NCI-H1930 (cell line): Measurements from ENCODE around the gene IQCK.

ENCODE experiments used
- DNase-seq, 2 experiments: peaks; one replicate each; lab custom pipeline; 2025; lab: John Stamatoyannopoulos, UW

Gene IQCK

GRCh38 chr16:19717314-19717713 lies 757 bp upstream of the IQCK start:
- DNase-seq = no peak

DNA sequence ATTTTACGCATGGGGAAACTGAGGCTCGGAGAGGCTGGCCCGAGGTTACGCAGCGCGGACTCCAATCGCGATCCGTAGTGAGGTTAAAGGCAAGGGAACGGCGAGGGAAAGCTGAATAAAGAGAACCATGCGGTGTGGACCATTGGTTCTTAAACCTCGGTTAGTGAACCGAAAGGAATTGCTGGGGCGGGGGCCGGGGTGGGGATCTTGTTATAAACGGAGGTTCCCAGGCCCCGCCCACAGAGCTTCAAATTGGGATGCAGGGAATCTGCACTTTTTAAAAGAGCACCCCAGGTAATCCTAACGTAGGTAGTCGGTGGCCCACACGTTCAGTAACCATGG lies 524 bp downstream of the IQCK start:
- DNase-seq = no peak

GRCh38 chr16:19722269-19722952 lies 4.3 kb downstream of the IQCK start:
- no peak for DNase-seq

DNA sequence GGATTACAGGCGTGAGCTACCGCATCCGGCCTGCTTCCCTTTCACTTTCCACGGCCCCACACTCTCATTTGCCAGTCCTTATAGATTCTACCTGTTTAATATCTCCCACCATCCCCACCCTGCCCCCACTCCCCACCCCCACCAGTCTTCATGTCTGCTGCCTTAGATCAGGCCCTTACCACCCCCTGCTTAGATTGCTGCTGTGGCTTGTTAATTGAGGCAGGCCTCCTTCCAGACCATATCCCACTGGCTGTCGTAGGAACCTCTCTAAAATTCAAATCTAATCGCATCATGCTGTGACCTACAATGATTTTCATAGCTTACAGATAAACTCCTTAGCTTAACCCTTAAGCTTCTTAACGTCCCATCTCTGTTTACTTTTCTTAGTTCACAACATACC lies 4.9 kb downstream of the IQCK start:
- no peak for DNase-seq

DNA sequence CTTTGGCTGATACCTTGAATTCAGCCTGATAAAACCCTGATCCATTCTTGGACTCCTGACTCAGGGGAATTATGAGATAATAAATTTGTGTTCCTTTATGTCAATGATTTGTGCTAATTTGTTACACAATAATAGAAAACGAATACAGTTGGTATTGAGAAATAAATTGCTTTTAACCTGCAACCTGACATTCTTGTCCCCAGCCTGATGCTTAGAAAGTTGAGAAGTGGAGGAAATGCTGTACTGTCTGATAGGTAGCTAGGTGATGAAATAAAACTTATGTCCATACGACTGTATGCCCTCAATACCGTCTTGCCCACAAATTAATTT lies 10.5 kb downstream of the IQCK start:
- DNase-seq = no peak

GRCh38 chr16:19733551-19733950 lies 15.5 kb downstream of the IQCK start:
- DNase-seq = no peak

DNA sequence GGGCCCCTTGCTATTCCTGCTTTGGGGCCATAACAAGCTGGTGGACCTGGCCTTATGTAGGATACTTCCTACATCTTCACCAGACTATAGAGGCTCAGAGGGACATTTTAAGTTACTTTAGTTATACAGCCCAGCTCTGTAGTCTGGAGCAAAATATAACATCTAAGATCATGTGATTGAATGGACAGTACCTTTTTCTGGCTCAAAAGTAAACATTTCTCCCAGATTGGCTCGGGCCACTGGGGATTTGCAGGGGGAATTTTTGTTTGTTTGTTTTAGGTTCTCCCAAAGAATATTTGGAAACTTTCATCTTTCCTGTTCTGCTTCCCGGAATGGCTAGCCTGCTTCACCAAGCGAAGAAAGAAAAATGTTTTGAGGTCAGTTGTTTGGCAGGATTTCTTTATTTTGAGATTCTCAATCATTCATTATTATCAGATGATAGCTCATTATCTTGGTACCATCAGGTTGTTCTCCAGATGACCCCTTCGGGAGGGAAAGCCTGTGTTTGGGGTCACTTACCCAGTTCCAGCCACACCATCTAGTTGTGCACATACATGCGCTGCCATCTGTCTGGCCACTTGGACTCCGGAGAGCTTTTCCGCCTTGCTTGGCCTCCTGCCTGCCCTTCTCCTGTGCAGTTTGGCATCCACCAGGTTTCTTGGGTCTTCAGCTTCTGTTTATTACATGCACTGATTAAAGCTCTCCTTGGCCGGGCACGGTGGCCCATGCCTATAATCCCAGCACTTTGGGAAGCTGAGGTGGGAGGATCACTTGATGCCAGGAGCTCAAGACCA lies 17.2 kb downstream of the IQCK start:
- DNase-seq = no peak

- no peak for DNase-seq
Observed at GRCh38 chr16:19737306-19738038, 19.4 kb downstream of the IQCK start.

- no peak for DNase-seq
Observed at GRCh38 chr16:19741354-19741753, 23.3 kb downstream of the IQCK start.

DNA sequence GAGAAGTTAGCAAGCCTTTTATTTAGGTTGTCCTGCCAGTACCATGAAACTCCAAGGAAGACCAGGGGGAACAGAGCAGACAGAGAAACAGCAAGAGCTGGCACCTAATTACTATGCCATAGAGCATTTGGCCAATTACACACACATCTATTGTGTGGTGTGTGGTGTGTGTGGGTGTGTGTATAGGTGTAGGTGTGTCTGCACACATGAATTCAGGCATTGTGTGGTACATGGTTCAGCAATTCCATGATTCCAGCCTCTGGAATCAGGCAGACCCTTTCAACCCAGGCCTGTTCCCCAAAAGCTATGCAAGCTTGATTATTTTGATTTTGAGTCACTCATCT lies 25.7 kb downstream of the IQCK start:
- DNase-seq = no peak

GRCh38 chr16:19744670-19745069 lies 26.6 kb downstream of the IQCK start:
- DNase-seq = no peak

DNA sequence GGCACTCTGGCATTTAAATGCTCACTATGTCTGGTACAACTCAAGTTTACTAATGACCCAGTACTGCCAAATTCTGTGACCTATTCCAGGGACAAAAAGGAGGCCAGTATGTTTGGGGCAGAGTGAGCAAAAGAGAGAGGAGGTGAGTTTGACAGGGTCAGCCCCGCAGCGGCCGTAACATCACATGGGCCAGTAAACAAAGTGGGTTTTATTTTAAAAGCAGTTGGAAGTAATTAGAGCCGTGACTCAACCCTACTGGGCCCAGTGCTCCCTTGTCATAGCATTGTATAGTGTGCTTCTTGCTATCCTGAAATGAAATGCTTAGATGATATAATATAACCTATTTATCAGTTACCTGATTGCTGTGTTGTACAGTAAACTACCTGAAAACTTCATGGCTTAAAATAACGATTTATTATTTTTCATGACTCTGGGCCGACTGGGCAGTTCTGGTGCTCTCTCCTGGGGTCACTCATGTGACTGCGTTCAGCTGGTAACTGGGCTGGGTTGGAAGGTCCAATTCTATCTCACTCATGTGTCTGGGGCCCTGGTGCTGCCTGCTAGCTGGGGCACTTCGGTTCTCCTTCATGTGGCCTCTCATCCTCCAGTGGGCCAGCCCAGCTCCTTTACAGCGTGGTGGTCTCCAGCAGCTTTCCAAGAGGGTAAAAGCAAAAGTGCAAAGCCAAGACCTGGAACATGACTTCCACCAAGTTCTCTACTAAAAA lies 27.4 kb downstream of the IQCK start:
- DNase-seq = no peak

DNA sequence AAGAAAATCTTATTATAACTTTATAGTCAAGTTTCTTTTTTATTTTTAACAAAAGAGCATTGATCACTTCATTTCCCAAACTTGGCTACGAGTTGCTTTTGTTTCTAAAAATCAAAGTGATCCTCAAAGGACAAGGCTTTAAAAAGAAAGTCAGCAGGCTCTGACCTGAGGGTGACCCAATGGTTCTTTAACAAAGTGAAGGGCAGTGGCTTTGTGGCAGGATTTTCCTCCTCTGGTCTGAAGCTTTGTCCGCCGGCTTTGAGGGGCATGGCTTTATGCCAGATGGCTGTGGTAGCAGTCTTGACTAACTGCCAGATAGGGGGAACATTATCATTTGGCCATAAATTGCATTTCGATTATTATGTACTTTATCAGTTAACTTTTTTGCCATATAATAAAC lies 28.5 kb downstream of the IQCK start:
- DNase-seq = no peak

- DNase-seq = no peak
Observed at GRCh38 chr16:19748389-19749168, 30.5 kb downstream of the IQCK start.

DNA sequence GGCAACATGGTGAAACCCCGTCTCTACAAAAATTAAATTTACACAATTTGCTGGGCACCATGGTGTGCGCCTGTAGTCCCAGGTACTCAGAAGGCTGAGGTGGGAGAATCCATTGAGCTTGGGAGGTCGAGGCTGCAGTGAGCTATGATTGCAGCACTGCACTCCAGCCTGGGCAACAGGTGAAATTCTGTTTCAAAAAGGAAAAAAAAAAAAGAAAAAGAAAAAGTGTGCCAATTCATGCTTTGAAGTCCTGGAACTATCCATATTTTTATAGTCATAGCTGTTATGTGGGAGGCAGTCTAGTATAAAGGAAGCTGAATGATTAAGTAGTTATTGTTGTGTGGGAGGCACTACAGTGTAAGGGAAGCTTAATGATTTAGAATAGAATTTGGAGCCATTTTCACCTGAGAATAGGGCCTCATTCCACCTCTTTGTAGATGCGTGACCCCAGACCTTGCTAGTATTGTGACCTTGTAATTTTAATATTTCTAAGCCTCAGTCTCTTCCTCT lies 31.6 kb downstream of the IQCK start:
- no peak for DNase-seq

DNA sequence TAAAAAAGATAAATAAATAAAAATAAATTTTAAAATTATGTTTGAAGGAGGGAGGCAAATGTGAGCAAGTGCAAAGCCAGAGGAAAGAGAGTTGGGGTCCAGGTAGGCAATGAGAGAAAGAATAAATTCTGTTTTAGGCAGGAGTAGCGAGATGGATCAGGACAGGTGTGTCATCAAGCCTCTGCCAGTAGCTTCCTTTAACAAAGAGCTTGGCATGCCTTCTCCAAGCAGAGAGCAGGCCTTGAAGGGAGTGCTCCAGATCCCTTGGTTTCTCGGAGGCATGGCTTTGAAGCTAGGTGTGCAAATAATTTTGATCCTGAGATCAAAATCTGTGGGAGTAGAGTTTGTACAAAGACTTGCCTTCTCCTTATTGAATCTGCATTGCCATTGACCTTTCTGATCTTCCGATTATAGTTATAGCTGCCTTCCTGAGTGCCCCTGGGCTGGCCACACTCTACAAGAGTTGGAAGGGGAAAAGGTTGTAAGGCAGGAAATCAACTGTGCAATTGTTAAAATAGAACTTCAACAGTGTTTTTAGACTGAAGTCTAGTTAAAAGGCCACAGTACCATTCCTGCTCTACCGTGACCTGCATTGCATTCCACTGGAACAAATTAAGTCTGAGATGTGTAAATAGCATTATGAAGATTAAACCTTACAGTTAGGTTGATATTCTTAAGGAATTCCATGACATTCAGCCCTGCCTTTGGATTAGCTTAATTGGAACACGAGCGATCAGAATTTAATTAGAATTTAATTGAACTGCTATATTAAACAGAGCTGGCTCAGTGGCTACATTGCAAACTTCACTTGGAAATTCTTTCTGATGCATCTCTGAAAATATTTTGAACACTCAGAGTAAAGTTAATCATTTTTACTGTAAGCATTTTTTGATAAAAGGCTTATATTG lies 33.7 kb downstream of the IQCK start:
- no peak for DNase-seq

DNA sequence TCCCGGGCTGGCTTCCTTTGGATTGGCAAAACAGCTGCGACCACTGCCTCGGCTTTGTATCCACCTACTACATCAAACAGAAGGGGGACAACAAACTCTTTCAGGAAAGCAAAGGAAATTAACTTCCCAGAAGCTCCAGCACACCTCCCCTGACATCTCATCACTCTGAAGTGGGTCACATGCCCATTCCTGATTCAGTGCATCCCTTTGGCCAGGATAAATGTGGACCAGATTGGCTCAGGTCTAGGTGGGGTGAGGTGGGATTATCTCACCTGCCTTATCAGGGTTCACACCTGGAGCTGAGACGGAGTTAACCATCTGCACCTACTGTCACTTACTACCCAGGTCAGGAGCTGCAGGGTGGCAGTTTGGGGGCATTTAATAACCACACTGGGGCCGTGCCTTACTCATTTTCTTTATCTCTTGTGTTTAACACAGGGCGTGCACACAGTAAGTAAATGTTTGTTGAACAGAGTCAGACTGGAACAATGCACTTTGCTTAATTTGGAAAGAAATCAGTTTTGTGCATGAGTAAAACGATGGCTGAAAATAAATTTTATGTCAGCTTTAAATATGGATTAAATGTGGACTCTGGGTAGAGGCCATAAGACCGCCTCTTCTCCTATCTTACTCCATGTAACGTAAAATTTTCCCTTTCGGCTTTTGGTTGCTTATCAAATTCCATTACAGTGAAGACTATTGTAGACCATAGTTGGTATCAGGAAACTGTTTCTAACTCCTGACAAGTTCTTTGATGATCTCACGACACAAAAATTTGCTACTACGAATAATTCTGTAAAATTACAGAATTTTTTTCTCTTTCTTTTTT lies 36.0 kb downstream of the IQCK start:
- no peak for DNase-seq

- DNase-seq = no peak
Observed at GRCh38 chr16:19754644-19755036, 36.6 kb downstream of the IQCK start.

- DNase-seq = no peak
Observed at GRCh38 chr16:19755268-19755667, 37.2 kb downstream of the IQCK start.

DNA sequence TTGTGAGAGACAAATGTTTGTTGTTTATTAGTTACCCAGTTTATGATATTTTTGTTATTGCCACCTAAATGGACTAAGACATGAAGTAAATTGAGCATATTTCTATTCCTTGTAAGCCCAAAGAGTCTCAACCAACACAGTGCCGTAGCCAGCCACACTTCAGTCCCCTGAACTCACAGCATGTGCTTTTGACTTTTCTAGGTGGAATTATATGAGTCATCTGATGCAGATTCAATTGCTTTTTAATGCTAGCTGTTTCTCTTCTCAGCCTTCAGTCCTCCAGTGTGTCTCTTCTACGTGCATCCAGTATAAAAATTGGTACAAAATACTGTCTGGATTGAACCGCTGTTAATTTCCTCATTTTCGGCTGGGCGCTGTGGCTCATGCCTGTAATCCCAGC lies 39.0 kb downstream of the IQCK start:
- no peak for DNase-seq
